BE2C (cell line): Measurements from ENCODE around the gene TRAP1.

ENCODE experiments used
- DNase-seq: peaks from one replicate; pipeline ENCODE4 v3.0.0-alpha.2; 2020
- H3K27me3 ChIP-seq: fragments of 250-450 bp; sonication (Bioruptor Pico); 2 replicates; pipeline ENCODE4 v1.5.1; 2020; ENCODE audit warnings: mild to moderate bottlenecking
- H3K36me3 ChIP-seq: fragments of 250-450 bp; sonication (Bioruptor Pico); 2 replicates; pipeline ENCODE4 v1.5.1; 2020; ENCODE audit warnings: mild to moderate bottlenecking
- H3K4me1 ChIP-seq: fragments of 250-450 bp; sonication (Bioruptor Pico); 2 replicates; pipeline ENCODE4 v1.5.1; 2020
- H3K4me3 ChIP-seq: 2 replicates; pipeline ENCODE4 v1.5.1; 2011; ENCODE audit warnings: low read depth, low read length
- H3K9me3 ChIP-seq: fragments of 250-450 bp; sonication (Bioruptor Pico); 2 replicates; pipeline ENCODE4 v1.5.1; 2020
- TF ChIP-seq, protein P1 (sequence below): IDR thresholded peaks from 2 replicates; pipeline ENCODE4 v1.5.1; 2012; ENCODE audit warnings: mild to moderate bottlenecking, low read depth, low read length

TRAP1 gene

DNA sequence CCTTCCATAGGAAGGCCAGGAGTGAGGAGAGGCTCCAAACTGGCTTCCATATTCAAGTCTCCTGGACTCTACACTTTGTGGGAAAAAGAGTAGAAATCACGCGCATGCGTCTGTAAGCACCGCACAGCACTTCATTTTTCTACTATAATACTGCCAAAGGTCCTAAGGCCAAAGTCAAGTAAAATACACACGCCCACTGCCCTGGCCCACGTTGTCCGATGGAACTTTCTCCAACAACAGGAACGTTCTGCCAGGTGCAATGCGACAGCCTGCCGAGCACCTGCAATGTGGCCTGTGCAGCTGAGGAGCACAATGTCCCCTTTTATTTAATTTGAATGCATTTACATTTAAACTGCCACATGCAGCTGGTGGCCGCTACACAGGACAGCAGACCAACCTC, 39.3 kb downstream of the TRAP1 start:
- peaks cover 94% of the 10 kb centered on the region for H3K36me3 ChIP-seq
- no peaks in the 10 kb centered on the region for H3K4me1 ChIP-seq
- H3K4me3 ChIP-seq, result no peak overlapping the region
- no peaks in the 10 kb centered on the region for H3K27me3 ChIP-seq
- no peaks in the 10 kb centered on the region for H3K9me3 ChIP-seq
- TF ChIP-seq, protein P1, sequence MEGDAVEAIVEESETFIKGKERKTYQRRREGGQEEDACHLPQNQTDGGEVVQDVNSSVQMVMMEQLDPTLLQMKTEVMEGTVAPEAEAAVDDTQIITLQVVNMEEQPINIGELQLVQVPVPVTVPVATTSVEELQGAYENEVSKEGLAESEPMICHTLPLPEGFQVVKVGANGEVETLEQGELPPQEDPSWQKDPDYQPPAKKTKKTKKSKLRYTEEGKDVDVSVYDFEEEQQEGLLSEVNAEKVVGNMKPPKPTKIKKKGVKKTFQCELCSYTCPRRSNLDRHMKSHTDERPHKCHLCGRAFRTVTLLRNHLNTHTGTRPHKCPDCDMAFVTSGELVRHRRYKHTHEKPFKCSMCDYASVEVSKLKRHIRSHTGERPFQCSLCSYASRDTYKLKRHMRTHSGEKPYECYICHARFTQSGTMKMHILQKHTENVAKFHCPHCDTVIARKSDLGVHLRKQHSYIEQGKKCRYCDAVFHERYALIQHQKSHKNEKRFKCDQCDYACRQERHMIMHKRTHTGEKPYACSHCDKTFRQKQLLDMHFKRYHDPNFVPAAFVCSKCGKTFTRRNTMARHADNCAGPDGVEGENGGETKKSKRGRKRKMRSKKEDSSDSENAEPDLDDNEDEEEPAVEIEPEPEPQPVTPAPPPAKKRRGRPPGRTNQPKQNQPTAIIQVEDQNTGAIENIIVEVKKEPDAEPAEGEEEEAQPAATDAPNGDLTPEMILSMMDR, result no peak
- DNase-seq, result no peak

DNA sequence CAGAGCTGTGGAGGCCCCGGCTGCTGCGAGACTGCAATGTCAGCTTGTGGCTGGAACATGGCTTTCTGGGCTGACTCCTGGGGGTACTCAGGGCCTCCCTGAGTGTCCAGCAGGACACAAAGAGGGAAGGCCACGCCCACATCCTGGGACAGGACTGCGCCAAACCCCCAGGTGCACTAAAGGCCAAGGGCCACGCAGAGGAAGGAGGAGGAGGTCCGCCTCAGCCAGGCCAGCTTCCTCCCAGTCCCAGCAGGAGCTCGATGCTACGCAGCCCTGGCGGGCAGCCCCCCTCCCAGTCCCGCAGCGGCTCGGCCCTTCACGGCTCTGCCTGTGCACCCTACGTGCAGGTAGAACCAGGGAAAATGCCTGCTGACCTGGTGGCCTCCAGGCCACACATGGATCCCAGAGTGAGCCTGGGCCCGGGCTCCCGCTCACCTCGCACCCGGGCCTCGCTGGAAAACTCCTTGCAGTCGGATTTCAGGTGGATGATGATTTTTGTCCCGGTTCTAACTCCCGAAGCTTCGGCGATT, 41.7 kb downstream of the TRAP1 start:
- peaks cover 96% of the 10 kb centered on the region for H3K36me3 ChIP-seq

DNA sequence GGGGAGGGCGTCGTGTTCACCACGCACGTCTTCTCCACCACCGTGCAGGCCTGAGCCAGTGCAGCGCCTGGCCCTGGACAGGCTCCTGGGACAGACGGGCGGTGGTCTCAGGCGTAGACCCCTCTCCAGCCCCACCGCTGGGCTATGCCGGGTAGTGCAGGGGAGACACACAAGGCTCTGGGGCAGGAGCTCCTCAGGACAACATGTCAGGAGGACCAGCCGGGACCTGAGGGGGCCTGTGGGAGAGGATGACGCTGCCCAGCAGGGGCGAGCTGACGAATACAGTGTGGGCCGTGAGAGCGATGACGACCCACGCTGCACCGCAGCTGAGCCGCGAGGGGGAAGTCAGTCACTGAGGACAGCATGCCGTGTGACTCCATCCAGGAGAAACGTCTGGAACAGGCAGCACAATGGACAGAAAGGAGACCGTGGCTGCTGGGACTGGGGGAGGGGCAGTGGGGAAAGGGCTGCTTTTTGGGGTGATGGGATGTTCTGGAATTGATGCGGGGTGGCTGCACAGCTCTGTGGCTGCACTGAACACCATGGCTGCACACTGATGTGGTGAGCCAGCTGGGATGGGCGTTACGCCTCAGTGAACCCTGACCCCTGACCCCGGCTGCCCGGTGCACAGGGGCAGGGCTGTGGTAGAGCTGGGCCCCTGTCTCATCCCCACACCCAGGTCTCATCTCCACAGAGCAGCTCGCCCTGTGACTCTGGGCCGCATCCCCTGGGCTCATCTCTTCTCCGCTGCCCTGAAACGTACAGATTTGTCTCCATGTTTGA, 42.6 kb downstream of the TRAP1 start:
- H3K36me3 ChIP-seq, result peaks cover 95% of the 10 kb centered on the region
- no peak for DNase-seq

More for the DNA sequence above, 41.7 kb downstream of the TRAP1 start:
- no peaks in the 10 kb centered on the region for H3K4me1 ChIP-seq
- H3K4me3 ChIP-seq, result no peak overlapping the region
- H3K9me3 ChIP-seq, result no peaks in the 10 kb centered on the region
- TF ChIP-seq, protein P1, result no peak
- no peaks in the 10 kb centered on the region for H3K27me3 ChIP-seq
- no peak for DNase-seq

DNA sequence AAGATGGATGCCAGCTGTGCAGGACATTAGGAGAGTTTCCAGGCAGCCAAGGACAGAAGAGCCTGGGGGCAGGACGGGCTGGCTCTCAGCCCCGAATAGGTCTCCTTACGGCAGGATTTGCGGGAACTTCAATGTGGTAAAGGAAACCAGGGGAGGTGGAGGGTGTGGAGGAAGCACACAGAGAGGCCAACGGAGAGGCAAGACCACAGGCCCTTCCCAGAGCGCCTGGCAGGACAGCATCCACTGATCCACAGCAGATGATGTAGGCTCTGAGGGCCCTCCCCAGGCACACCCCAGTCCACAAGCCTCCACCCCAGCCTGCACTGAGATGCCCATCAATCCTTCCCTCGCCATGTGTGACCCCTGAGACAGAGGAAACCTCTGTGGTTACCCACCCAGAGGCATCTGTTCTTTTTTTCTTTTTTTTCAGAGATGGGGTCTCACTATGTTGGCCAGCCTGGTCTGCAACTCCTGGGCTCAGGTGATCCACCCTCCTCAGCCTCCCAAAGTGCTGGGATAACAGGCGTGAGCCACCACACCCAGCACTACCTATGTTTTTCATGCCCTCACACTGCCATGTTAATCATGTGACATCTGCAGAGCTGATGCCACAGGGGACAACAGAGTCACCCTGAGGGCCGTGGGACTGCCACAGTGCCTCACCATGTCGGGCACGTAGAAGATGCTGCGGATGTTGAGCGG, 43.5 kb downstream of the TRAP1 start:
- TF ChIP-seq, protein P1, result no peak
- no peaks in the 10 kb centered on the region for H3K27me3 ChIP-seq

More for the DNA sequence above, 42.6 kb downstream of the TRAP1 start:
- H3K27me3 ChIP-seq, result no peaks in the 10 kb centered on the region
- TF ChIP-seq, protein P1, result no peak
- no peaks in the 10 kb centered on the region for H3K4me1 ChIP-seq
- no peaks in the 10 kb centered on the region for H3K9me3 ChIP-seq
- H3K4me3 ChIP-seq, result no peak overlapping the region

DNA sequence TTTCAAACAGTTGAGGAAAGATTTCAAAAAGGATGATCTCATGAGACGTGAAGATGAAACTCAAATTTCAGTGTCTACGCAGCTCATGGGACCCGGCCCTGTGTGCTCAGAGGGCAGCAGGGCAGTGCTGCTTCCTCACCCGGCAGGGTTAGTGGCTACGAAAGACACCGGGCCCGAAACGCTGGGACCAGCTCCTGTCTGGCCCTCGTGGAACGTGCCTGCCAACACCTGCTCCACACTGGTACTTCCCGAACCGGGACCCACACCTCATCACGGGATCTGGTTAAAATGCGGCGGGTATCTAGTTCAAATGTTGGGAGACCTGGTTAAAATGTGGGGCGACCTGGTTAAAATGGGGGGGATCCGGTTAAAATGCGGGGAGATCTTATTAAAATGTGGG, 44.1 kb downstream of the TRAP1 start:
- DNase-seq, result no peak
- Histone ChIP-seq H3K4me1 (no peaks in the 10 kb centered on the region), H3K4me3 (no peak overlapping the region), H3K27me3 (no peaks in the 10 kb centered on the region), H3K9me3 (no peaks in the 10 kb centered on the region), H3K36me3 (peaks cover 94% of the 10 kb centered on the region)
- TF ChIP-seq, protein P1, result no peak

More for the DNA sequence above, 43.5 kb downstream of the TRAP1 start:
- DNase-seq, result no peak
- H3K36me3 ChIP-seq, result peaks cover 94% of the 10 kb centered on the region
- no peak overlapping the region for H3K4me3 ChIP-seq
- H3K9me3 ChIP-seq, result no peaks in the 10 kb centered on the region
- no peaks in the 10 kb centered on the region for H3K4me1 ChIP-seq

DNA sequence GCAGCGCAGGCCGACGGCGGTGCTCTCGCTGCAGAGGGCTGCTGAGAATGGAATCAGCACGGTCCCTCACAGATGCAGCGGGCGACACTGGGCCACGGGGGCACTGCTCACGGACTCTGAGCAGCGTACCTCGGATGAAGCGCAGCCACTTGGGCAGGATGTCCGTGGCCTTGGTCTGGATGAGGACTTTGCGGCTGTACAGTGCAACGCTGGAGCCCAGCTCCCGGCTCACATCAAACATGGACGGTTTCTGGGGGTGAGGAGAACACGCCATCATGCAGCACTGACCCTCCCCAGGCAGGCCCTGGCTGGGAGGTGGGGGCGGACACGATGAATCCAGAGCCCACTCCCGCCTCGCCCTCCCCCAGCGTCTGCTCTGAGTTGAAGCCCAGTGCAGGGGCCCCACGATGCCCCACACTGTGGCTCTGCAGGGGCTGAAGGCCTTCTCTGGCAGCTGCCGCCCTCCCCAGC, 44.7 kb downstream of the TRAP1 start:
- H3K27me3 ChIP-seq, result no peaks in the 10 kb centered on the region
- H3K36me3 ChIP-seq, result peaks cover 91% of the 10 kb centered on the region
- no peak for DNase-seq
- TF ChIP-seq, protein P1, result no peak
- no peak overlapping the region for H3K4me3 ChIP-seq
- no peaks in the 10 kb centered on the region for H3K9me3 ChIP-seq
- no peaks in the 10 kb centered on the region for H3K4me1 ChIP-seq
